Activated naive CD4-positive, alpha-beta T cell treated with anti-CD3 and anti-CD28 coated beads for 36 hours (primary cell): ENCODE measurements around the gene USP6NL. TPM values are rescaled to one million over a fixed set of nuclear protein-coding genes. Genes with fewer than 3 reads are reported as not detected.

Source experiments
- CTCF ChIA-PET: fragments of 350-600 bp; sonication (Branson Sonifier 250); formaldehyde crosslinking; loops from one replicate; lab custom pipeline; 2021; ENCODE audit warnings: antibody characterized with exemption; lab: Charles Lee
- DNase-seq: peaks from one replicate; pipeline ENCODE4 v3.0.0-alpha.2; 2020
- H3K27ac Mint-ChIP-seq: one replicate; pipeline ENCODE4 v1.8.0; 2021; ENCODE audit warnings: mild to moderate bottlenecking, mixed read lengths
- H3K27me3 Mint-ChIP-seq: one replicate; pipeline ENCODE4 v1.8.0; 2021; ENCODE audit warnings: low read depth, mixed read lengths
- H3K36me3 Mint-ChIP-seq: one replicate; pipeline ENCODE4 v1.8.0; 2021; ENCODE audit warnings: low read depth, mixed read lengths
- H3K4me1 Mint-ChIP-seq: one replicate; pipeline ENCODE4 v1.8.0; 2021; ENCODE audit warnings: low read depth, mixed read lengths
- H3K4me3 Mint-ChIP-seq: one replicate; pipeline ENCODE4 v1.8.0; 2021; ENCODE audit warnings: mild to moderate bottlenecking, moderate library complexity, mixed read lengths
- H3K9me3 Mint-ChIP-seq: one replicate; pipeline ENCODE4 v1.8.0; 2021; ENCODE audit warnings: mixed read lengths
- intact Hi-C: fragments of 100-400 bp; cut with micrococcal nuclease; formaldehyde crosslinking; loops from one replicate; pipeline ENCODE4 v1.15.1; 2023
- total RNA-seq, 2 experiments: library from RNA; stranded (reverse); gene quantifications; one replicate each; pipeline ENCODE4 v1.2.3, GENCODE V29; 2021

USP6NL gene
- total RNA-seq, 2 experiments from 2014 or later = 6.9 to 7.5 TPM

DNA sequence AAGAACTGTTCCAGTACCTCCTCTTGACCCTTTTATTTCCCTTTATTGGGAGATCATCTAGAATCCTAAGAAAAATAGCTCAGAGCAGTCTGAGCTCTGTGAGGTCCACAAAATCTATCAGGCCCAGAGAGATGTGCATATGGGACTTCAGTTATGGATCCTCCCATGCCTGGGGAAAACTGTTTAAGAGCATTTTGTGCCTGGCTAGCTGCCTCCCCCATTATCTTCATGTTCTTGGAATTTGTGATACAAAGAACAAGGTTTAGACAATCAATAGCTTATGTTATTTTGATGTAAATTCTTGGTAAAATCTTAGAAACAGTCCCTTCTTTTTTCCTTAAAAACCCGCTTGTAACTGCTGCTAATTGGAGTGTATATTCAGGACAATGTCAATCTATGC, 75.2 kb downstream of the USP6NL start:
- H3K27me3 Mint-ChIP-seq = no peaks in the 10 kb centered on the region
- H3K4me1 Mint-ChIP-seq = peaks cover 36% of the 10 kb centered on the region
- no peak overlapping the region for H3K4me3 Mint-ChIP-seq
- intact Hi-C loops = no loop called here
- DNase-seq = no peak
- CTCF ChIA-PET = interaction anchor here (0.6 to 0.9 kb wide), 3 partner anchors 22 to 523 kb away, joined by 4 read pairs; no protein-coding TSS in a partner anchor
- no peaks in the 10 kb centered on the region for H3K9me3 Mint-ChIP-seq
- no peaks in the 10 kb centered on the region for H3K36me3 Mint-ChIP-seq
- H3K27ac Mint-ChIP-seq = no peak overlapping the region

DNA sequence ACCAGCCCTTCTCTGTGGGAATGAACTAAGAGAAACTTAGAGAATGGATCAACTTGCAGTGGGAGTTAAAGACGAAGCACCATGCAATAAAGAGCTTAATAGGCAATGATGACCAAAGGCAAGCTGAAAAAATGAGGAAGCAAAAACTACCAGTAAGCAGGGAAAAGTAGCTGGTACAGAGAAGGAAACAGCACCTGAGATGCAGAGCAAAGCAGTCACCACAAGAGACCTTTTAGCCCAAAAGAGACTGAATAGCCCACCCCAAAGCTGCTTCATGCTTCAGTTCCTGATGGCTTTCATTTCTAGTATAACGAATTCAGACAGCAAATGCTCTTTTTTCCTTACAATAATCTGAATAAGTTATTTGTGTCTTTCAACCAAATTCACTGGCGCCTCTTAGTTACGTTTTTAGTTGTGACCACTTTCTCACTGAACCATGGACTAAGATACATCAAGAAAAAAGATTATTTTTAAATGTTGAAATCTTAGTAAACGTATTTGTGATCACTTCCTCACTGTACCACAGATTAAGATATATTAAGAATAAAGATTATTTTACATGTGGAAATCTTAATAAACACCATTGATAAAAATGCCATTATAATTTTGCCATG, 76.0 kb downstream of the USP6NL start:
- DNase-seq = no peak
- no peaks in the 10 kb centered on the region for H3K9me3 Mint-ChIP-seq
- no peak overlapping the region for H3K4me3 Mint-ChIP-seq
- intact Hi-C loops = no loop called here
- H3K27me3 Mint-ChIP-seq = no peaks in the 10 kb centered on the region
- H3K4me1 Mint-ChIP-seq = peaks cover 35% of the 10 kb centered on the region
- CTCF ChIA-PET = no interaction called here
- no peak overlapping the region for H3K27ac Mint-ChIP-seq
- no peaks in the 10 kb centered on the region for H3K36me3 Mint-ChIP-seq

DNA sequence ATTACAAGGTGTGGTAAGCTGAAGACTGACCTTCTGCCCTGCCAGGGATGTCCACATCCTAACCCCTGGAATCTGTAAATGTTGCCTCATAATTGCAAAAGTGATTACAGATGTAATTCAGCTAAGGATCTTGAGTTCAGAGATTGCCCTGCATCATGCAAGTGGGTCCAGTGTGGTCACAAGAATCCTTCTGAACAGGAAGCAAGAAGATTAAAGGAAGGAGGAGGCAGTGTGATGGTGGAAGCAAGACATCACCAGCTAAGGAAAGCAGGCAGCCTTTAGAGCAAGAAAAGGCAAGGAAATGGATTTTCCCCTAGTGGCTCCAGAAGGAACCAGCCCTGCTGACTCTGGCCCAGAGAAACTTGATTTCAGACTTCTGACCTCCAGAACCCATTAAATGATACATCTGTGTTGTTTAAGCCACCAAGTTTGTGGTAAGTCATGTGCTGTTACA, 78.1 kb downstream of the USP6NL start:
- H3K4me1 Mint-ChIP-seq = peaks cover 22% of the 10 kb centered on the region
- no peaks in the 10 kb centered on the region for H3K9me3 Mint-ChIP-seq
- CTCF ChIA-PET = interaction anchor here (1.2 to 1.8 kb wide), 4 partner anchors 9 to 22 kb away, joined by 4 to 7 read pairs (median 5); no protein-coding TSS in a partner anchor
- H3K4me3 Mint-ChIP-seq = no peak overlapping the region
- H3K36me3 Mint-ChIP-seq = no peaks in the 10 kb centered on the region
- intact Hi-C loops = no loop called here
- DNase-seq = no peak
- no peaks in the 10 kb centered on the region for H3K27me3 Mint-ChIP-seq
- no peak overlapping the region for H3K27ac Mint-ChIP-seq

GRCh38 chr10:11532306-11532705, 79.1 kb downstream of the USP6NL start:
- intact Hi-C loops = no loop called here
- Mint-ChIP-seq H3K27ac (no peak overlapping the region), H3K27me3 (no peaks in the 10 kb centered on the region), H3K36me3 (no peaks in the 10 kb centered on the region), H3K9me3 (no peaks in the 10 kb centered on the region), H3K4me3 (peak overlapping the region; percentile 6), H3K4me1 (peaks cover 29% of the 10 kb centered on the region)
- DNase-seq = no peak
- CTCF ChIA-PET = interaction anchor here (1.1 to 1.4 kb wide), 3 partner anchors 17 to 46 kb away, joined by 4 to 7 read pairs (median 4); no protein-coding TSS in a partner anchor

DNA sequence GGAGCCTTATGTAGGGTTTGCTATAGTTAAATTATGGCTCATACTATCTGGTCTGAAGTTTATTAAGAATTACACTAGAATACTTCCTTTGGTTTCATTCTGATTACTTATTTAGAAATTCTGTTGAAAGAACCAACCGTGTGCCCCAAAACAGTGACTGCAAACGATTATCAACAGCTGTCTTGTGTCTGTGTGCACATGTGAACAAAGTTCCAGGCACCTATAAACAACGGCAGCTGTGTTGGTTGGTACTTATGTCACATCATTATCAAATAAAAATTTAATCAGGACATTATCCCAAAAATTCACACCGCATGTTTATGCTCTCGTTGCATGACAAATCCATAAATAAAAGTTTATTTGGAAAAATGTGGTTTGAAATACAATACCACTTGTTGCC, 80.6 kb downstream of the USP6NL start:
- CTCF ChIA-PET = interaction anchor here (0.7 kb wide), 1 partner anchor 313 kb away, joined by 4 read pairs; no protein-coding TSS in a partner anchor
- DNase-seq = no peak
- Mint-ChIP-seq H3K27me3 (no peaks in the 10 kb centered on the region), H3K36me3 (peaks cover 2% of the 10 kb centered on the region), H3K9me3 (no peaks in the 10 kb centered on the region), H3K4me1 (peaks cover 32% of the 10 kb centered on the region), H3K27ac (no peak overlapping the region), H3K4me3 (no peak overlapping the region)
- intact Hi-C loops = no loop called here

DNA sequence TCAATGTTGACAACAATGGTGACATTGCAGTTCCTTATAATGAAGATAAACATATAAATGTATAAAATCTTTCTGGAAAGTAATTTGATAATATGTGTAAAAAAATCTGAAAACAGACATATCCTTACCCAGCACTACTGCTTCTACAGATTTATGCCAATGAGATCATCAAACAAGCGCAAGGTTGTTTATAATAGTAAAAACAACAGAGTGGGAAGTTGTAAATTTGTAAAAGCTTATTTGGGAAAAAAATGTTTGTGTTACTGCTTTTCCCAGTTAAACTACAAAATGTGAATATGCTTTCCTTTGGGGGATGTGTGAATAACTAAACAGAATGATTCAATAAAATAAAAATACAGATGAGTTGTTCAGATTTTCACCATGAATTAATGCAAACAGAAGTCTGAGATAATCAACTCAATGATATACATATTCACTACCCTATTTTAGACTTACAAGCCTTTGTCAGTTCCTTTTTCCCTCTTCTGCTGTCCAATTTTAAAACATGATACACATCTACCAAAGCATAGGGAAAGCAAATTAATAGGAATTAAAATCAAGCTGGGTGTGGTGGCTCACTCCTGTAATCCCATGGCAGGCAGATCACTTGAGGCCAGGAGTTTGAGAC, 82.1 kb downstream of the USP6NL start:
- CTCF ChIA-PET = no interaction called here
- Mint-ChIP-seq H3K4me3 (no peak overlapping the region), H3K4me1 (peaks cover 32% of the 10 kb centered on the region)

DNA sequence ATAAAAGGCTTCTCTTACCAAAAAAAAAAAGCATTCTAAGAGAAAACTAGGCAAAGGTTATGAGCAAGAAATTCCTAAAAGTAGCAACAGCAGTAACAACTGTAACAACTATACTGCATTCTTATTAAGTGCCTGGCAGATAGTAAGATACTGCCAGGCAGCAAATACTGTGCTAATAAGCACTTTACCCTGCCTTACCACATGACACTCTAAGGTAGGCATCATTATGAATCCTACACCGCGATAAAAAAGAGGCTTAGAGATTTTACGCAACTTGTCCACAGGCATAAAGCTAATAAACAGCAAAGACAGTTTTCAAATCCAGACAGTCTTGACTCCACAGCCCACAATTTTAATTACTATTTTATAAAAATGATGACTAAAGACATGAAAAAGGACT, 83.2 kb downstream of the USP6NL start:
- intact Hi-C loops = loop anchor here (1.0 kb wide), 1 partner anchor 11 kb away; no protein-coding TSS in a partner anchor
- Mint-ChIP-seq H3K36me3 (peaks cover 2% of the 10 kb centered on the region), H3K27me3 (no peaks in the 10 kb centered on the region), H3K9me3 (no peaks in the 10 kb centered on the region), H3K4me1 (peaks cover 24% of the 10 kb centered on the region), H3K4me3 (no peak overlapping the region), H3K27ac (no peak overlapping the region)
- DNase-seq = no peak
- CTCF ChIA-PET = no interaction called here

More for the DNA sequence above, 82.1 kb downstream of the USP6NL start:
- H3K27me3 Mint-ChIP-seq = no peaks in the 10 kb centered on the region
- no peaks in the 10 kb centered on the region for H3K9me3 Mint-ChIP-seq
- DNase-seq = no peak
- intact Hi-C loops = no loop called here
- H3K36me3 Mint-ChIP-seq = peaks cover 2% of the 10 kb centered on the region
- H3K27ac Mint-ChIP-seq = no peak overlapping the region

GRCh38 chr10:11527691-11528255, 83.7 kb downstream of the USP6NL start:
- no peaks in the 10 kb centered on the region for H3K9me3 Mint-ChIP-seq
- H3K27me3 Mint-ChIP-seq = no peaks in the 10 kb centered on the region
- H3K36me3 Mint-ChIP-seq = peaks cover 2% of the 10 kb centered on the region
- no peak for DNase-seq
- CTCF ChIA-PET = no interaction called here
- no peak overlapping the region for H3K27ac Mint-ChIP-seq
- H3K4me3 Mint-ChIP-seq = peak overlapping the region; percentile 9
- intact Hi-C loops = loop anchor here (1.0 kb wide), 1 partner anchor 10 kb away; no protein-coding TSS in a partner anchor
- peaks cover 20% of the 10 kb centered on the region for H3K4me1 Mint-ChIP-seq

DNA sequence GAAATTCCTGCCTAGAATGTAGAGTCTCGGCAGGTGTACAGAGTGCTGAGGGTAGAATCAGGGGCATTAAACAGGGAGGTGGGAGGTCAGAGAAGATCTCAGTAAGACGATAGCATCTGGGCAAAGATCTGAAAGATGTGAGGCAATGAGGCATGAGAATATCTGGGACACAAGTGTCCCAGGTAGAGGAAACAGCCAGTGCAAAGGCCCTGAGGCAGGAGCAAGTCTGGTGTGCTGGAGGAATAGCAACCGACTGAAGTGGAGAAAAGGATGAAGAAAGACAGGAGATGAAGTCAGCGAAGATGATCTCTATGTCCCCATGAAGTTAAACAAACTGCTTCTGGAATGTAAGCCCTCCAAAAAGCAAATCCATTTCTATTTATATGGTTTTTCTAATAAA, 84.4 kb downstream of the USP6NL start:
- CTCF ChIA-PET = no interaction called here
- Mint-ChIP-seq H3K9me3 (no peaks in the 10 kb centered on the region), H3K4me1 (peaks cover 16% of the 10 kb centered on the region), H3K36me3 (peaks cover 2% of the 10 kb centered on the region), H3K27me3 (no peaks in the 10 kb centered on the region), H3K4me3 (no peak overlapping the region), H3K27ac (no peak overlapping the region)
- intact Hi-C loops = no loop called here
- no peak for DNase-seq

- no peaks in the 10 kb centered on the region for H3K9me3 Mint-ChIP-seq
- H3K4me3 Mint-ChIP-seq = no peak overlapping the region
- peaks cover 15% of the 10 kb centered on the region for H3K4me1 Mint-ChIP-seq
- H3K27ac Mint-ChIP-seq = no peak overlapping the region
- CTCF ChIA-PET = interaction anchor here (1.6 kb wide), 1 partner anchor 232 kb away, joined by 7 read pairs; no protein-coding TSS in a partner anchor
- intact Hi-C loops = no loop called here
- no peaks in the 10 kb centered on the region for H3K27me3 Mint-ChIP-seq
- DNase-seq = no peak
- H3K36me3 Mint-ChIP-seq = peaks cover 2% of the 10 kb centered on the region
These were observed 85.9 kb downstream of the USP6NL start for GRCh38 chr10:11525503-11525902.

DNA sequence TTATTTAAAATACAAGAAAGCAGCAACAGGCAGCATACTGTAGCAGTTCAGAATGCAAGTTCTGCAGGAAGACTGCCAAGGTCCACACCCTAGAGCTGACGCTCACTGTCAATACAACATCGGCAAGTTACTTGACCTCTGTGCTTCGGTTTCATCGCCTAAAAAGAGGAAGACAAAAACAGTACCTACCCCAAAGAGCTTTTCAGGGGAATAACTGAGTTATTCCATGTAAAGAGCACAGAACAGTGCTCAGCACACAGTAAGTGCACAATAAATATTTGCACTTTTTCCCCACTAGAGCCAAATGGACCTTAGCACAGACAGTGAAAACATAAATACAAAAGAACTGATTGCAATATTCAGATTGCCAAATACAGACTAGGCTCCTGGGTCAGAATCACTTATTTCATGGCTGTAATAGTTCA, 88.6 kb downstream of the USP6NL start:
- CTCF ChIA-PET = interaction anchor here (1.1 to 3.1 kb wide), 2 partner anchors 16 to 235 kb away, joined by 3 to 10 read pairs; no protein-coding TSS in a partner anchor
- peaks cover 2% of the 10 kb centered on the region for H3K36me3 Mint-ChIP-seq
- intact Hi-C loops = no loop called here
- peaks cover 5% of the 10 kb centered on the region for H3K4me1 Mint-ChIP-seq
- no peak overlapping the region for H3K4me3 Mint-ChIP-seq
- no peak for DNase-seq
- H3K9me3 Mint-ChIP-seq = no peaks in the 10 kb centered on the region
- H3K27me3 Mint-ChIP-seq = no peaks in the 10 kb centered on the region
- no peak overlapping the region for H3K27ac Mint-ChIP-seq

DNA sequence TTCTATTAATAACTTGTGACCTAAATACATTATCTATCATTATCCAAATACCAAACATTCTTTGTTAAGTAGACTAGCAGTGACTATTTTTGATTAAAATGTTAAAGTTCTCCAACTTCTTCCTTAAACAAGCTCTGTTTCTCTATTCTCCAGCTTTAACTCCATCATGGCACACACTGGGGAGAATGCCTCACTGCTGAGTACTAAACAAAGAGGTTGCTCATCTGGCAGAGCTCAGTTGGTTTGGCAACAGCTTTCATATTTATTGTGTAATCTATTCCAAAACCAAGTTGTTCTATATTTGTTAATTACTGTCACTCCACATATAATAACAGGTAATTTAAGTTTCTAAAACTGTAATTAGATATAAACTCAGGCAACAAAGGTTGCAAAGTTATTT, 89.6 kb downstream of the USP6NL start:
- no peak for DNase-seq
- Mint-ChIP-seq H3K27me3 (no peaks in the 10 kb centered on the region), H3K4me3 (no peak overlapping the region), H3K27ac (no peak overlapping the region), H3K4me1 (peaks cover 10% of the 10 kb centered on the region), H3K9me3 (no peaks in the 10 kb centered on the region), H3K36me3 (peaks cover 2% of the 10 kb centered on the region)
- intact Hi-C loops = no loop called here
- CTCF ChIA-PET = interaction anchor here (0.8 to 3.1 kb wide), 2 partner anchors 104 to 236 kb away, joined by 4 to 10 read pairs; no protein-coding TSS in a partner anchor
